ENCODE measurements around the gene ARHGAP4.
A peak's percentile ranks its signal among the peaks of the same experiment; 100 is the strongest.

The ARHGAP4 gene

GRCh38 chrX:153888344-153888743 lies 37.7 kb downstream of the ARHGAP4 start:
- peaks cover 0 to 29% of the 10 kb centered on the region in 2 donors for H3K27me3 Mint-ChIP-seq
- ATAC-seq (replicated peaks) (peak; percentile 32), DNase-seq (no peak)
- H3K36me3 Mint-ChIP-seq (ENCODE audit: insufficient read depth): peaks cover 3% of the 10 kb centered on the region
- H3K4me3 Mint-ChIP-seq: no peak overlapping the region
- no peaks in the 10 kb centered on the region for H3K4me1 Mint-ChIP-seq (ENCODE audit: low read depth in 2 of 2)
- H3K9me3 Mint-ChIP-seq: no peaks in the 10 kb centered on the region
- no peak overlapping the region for H3K27ac Mint-ChIP-seq

- Mint-ChIP-seq H3K27me3 (peaks cover 2 to 31% of the 10 kb centered on the region in 2 donors), H3K36me3 (ENCODE audit: insufficient read depth) (peaks cover 3% of the 10 kb centered on the region), H3K9me3 (no peaks in the 10 kb centered on the region)
Observed at GRCh38 chrX:153887385-153887784, 38.7 kb downstream of the ARHGAP4 start.

GRCh38 chrX:153886915-153887314 lies 39.1 kb downstream of the ARHGAP4 start:
- peaks cover 3% of the 10 kb centered on the region for H3K36me3 Mint-ChIP-seq (ENCODE audit: insufficient read depth)
- H3K27me3 Mint-ChIP-seq: peaks cover 6 to 32% of the 10 kb centered on the region in 2 donors
- H3K9me3 Mint-ChIP-seq: no peaks in the 10 kb centered on the region
- ATAC-seq (replicated peaks) (no peak), DNase-seq (no peak)
- H3K4me3 Mint-ChIP-seq: peak overlapping the region in 1 of 2 donors; percentile 47
- no peaks in the 10 kb centered on the region for H3K4me1 Mint-ChIP-seq (ENCODE audit: low read depth in 2 of 2)
- no peak overlapping the region for H3K27ac Mint-ChIP-seq

More at GRCh38 chrX:153887385-153887784, 38.7 kb downstream of the ARHGAP4 start:
- DNase-seq (no peak), ATAC-seq (replicated peaks) (no peak)
- Mint-ChIP-seq H3K4me1 (ENCODE audit: low read depth in 2 of 2) (no peaks in the 10 kb centered on the region), H3K27ac (no peak overlapping the region), H3K4me3 (no peak overlapping the region)

- ATAC-seq (replicated peaks): peak; percentile 51
- no peak within 1 kb of the TSS for H3K27ac Mint-ChIP-seq
- H3K27me3 Mint-ChIP-seq: peaks cover 6 to 33% of the 10 kb centered on the region in 2 donors
- H3K4me1 Mint-ChIP-seq (ENCODE audit: low read depth in 2 of 2): no peaks in the 10 kb centered on the region
- no peaks in the 10 kb centered on the region for H3K9me3 Mint-ChIP-seq
- DNase-seq: no peak
- peaks cover 3% of the 10 kb centered on the region for H3K36me3 Mint-ChIP-seq (ENCODE audit: insufficient read depth)
- H3K4me3 Mint-ChIP-seq: peak within 1 kb of the TSS in 1 of 2 donors; percentile 59
Observed at GRCh38 chrX:153885968-153886903, 39.8 kb downstream of the ARHGAP4 start, which contains the start of gene L1CAM. Gene L1CAM (minus strand): TSS chrX:153886173. CDS start chrX:153875836, 10,337 bp downstream.

- Mint-ChIP-seq H3K9me3 (no peaks in the 10 kb centered on the region), H3K27me3 (peaks cover 6 to 36% of the 10 kb centered on the region in 2 donors), H3K4me3 (peak overlapping the region in 1 of 2 donors; percentile 59), H3K36me3 (ENCODE audit: insufficient read depth) (peaks cover 3% of the 10 kb centered on the region), H3K27ac (no peak overlapping the region), H3K4me1 (ENCODE audit: low read depth in 2 of 2) (no peaks in the 10 kb centered on the region)
- DNase-seq: no peak
- no peak for ATAC-seq (replicated peaks)
Observed at GRCh38 chrX:153885208-153885787, 40.8 kb downstream of the ARHGAP4 start.

- Mint-ChIP-seq H3K9me3 (no peaks in the 10 kb centered on the region), H3K4me3 (peak overlapping the region; percentile 15 to 59), H3K27ac (no peak overlapping the region), H3K36me3 (ENCODE audit: insufficient read depth) (peaks cover 3% of the 10 kb centered on the region), H3K27me3 (peaks cover 6 to 43% of the 10 kb centered on the region in 2 donors), H3K4me1 (ENCODE audit: low read depth in 2 of 2) (no peaks in the 10 kb centered on the region)
- ATAC-seq (replicated peaks) (no peak), DNase-seq (no peak)
Observed at GRCh38 chrX:153884590-153884989, 41.5 kb downstream of the ARHGAP4 start.

GRCh38 chrX:153884136-153884535 lies 41.9 kb downstream of the ARHGAP4 start:
- DNase-seq (no peak), ATAC-seq (replicated peaks) (no peak)
- Mint-ChIP-seq H3K27me3 (peaks cover 9 to 48% of the 10 kb centered on the region in 2 donors), H3K4me3 (peak overlapping the region; percentile 10 to 15), H3K27ac (no peak overlapping the region), H3K36me3 (ENCODE audit: insufficient read depth) (peaks cover 3% of the 10 kb centered on the region), H3K9me3 (no peaks in the 10 kb centered on the region), H3K4me1 (ENCODE audit: low read depth in 2 of 2) (peaks cover 0 to under 1% of the 10 kb centered on the region in 2 donors)

- H3K4me1 Mint-ChIP-seq (ENCODE audit: low read depth in 2 of 2): peaks cover 0 to 4% of the 10 kb centered on the region in 2 donors
- no peak overlapping the region for H3K4me3 Mint-ChIP-seq
- no peak overlapping the region for H3K27ac Mint-ChIP-seq
- peaks cover 3% of the 10 kb centered on the region for H3K36me3 Mint-ChIP-seq (ENCODE audit: insufficient read depth)
- ATAC-seq (replicated peaks): no peak
- no peaks in the 10 kb centered on the region for H3K9me3 Mint-ChIP-seq
- DNase-seq: no peak
- peaks cover 16 to 56% of the 10 kb centered on the region in 2 donors for H3K27me3 Mint-ChIP-seq
Observed at GRCh38 chrX:153883163-153883843, 42.8 kb downstream of the ARHGAP4 start.

GRCh38 chrX:153882557-153882956 lies 43.5 kb downstream of the ARHGAP4 start:
- ATAC-seq (replicated peaks) (no peak), DNase-seq (no peak)
- H3K27ac Mint-ChIP-seq: no peak overlapping the region
- no peaks in the 10 kb centered on the region for H3K9me3 Mint-ChIP-seq
- H3K4me1 Mint-ChIP-seq (ENCODE audit: low read depth in 2 of 2): peaks cover 0 to 4% of the 10 kb centered on the region in 2 donors
- H3K27me3 Mint-ChIP-seq: peaks cover 21 to 63% of the 10 kb centered on the region in 2 donors
- no peak overlapping the region for H3K4me3 Mint-ChIP-seq
- peaks cover 3% of the 10 kb centered on the region for H3K36me3 Mint-ChIP-seq (ENCODE audit: insufficient read depth)

GRCh38 chrX:153882086-153882498 lies 44.0 kb downstream of the ARHGAP4 start:
- peaks cover 0 to 4% of the 10 kb centered on the region in 2 donors for H3K4me1 Mint-ChIP-seq (ENCODE audit: low read depth in 2 of 2)
- no peak for ATAC-seq (replicated peaks)
- peaks cover 3% of the 10 kb centered on the region for H3K36me3 Mint-ChIP-seq (ENCODE audit: insufficient read depth)
- H3K27ac Mint-ChIP-seq: no peak overlapping the region
- DNase-seq: no peak
- H3K9me3 Mint-ChIP-seq: no peaks in the 10 kb centered on the region
- no peak overlapping the region for H3K4me3 Mint-ChIP-seq
- peaks cover 21 to 63% of the 10 kb centered on the region in 2 donors for H3K27me3 Mint-ChIP-seq

GRCh38 chrX:153881281-153881680 lies 44.8 kb downstream of the ARHGAP4 start:
- H3K9me3 Mint-ChIP-seq: no peaks in the 10 kb centered on the region
- H3K27me3 Mint-ChIP-seq: peaks cover 21 to 68% of the 10 kb centered on the region in 2 donors
- H3K27ac Mint-ChIP-seq: no peak overlapping the region
- peaks cover 0 to 4% of the 10 kb centered on the region in 2 donors for H3K4me1 Mint-ChIP-seq (ENCODE audit: low read depth in 2 of 2)
- H3K4me3 Mint-ChIP-seq: no peak overlapping the region
- ATAC-seq (replicated peaks) (no peak), DNase-seq (no peak)
- H3K36me3 Mint-ChIP-seq (ENCODE audit: insufficient read depth): peaks cover 2% of the 10 kb centered on the region

- H3K27me3 Mint-ChIP-seq: peaks cover 21 to 75% of the 10 kb centered on the region in 2 donors
- DNase-seq (no peak), ATAC-seq (replicated peaks) (no peak)
- H3K27ac Mint-ChIP-seq: no peak overlapping the region
- H3K9me3 Mint-ChIP-seq: no peaks in the 10 kb centered on the region
- peaks cover 8% of the 10 kb centered on the region for H3K36me3 Mint-ChIP-seq (ENCODE audit: insufficient read depth)
- H3K4me1 Mint-ChIP-seq (ENCODE audit: low read depth in 2 of 2): peaks cover 0 to 4% of the 10 kb centered on the region in 2 donors
- no peak overlapping the region for H3K4me3 Mint-ChIP-seq
Observed at GRCh38 chrX:153880440-153880815, 45.6 kb downstream of the ARHGAP4 start.

- H3K27ac Mint-ChIP-seq: no peak overlapping the region
- DNase-seq: no peak
- H3K4me3 Mint-ChIP-seq: no peak overlapping the region
Observed at GRCh38 chrX:153879741-153880439, 46.2 kb downstream of the ARHGAP4 start.

More at GRCh38 chrX:153879741-153880439, 46.2 kb downstream of the ARHGAP4 start:
- no peaks in the 10 kb centered on the region for H3K9me3 Mint-ChIP-seq
- ATAC-seq (replicated peaks): no peak
- H3K27me3 Mint-ChIP-seq: peaks cover 21 to 77% of the 10 kb centered on the region in 2 donors
- peaks cover 3 to 4% of the 10 kb centered on the region in 2 donors for H3K4me1 Mint-ChIP-seq (ENCODE audit: low read depth in 2 of 2)
- H3K36me3 Mint-ChIP-seq (ENCODE audit: insufficient read depth): peaks cover 13% of the 10 kb centered on the region
